ENCODE measurements around the gene PNISR. TPM values are rescaled to one million over a fixed set of nuclear protein-coding genes. Genes with fewer than 3 reads are reported as not detected.

Gene PNISR
- total and polyA plus RNA-seq, 2 of the 13 experiments (the other 11 are each of a cell fraction or from before 2014, with no cell fraction given), result 43.0 to 48.0 TPM

DNA sequence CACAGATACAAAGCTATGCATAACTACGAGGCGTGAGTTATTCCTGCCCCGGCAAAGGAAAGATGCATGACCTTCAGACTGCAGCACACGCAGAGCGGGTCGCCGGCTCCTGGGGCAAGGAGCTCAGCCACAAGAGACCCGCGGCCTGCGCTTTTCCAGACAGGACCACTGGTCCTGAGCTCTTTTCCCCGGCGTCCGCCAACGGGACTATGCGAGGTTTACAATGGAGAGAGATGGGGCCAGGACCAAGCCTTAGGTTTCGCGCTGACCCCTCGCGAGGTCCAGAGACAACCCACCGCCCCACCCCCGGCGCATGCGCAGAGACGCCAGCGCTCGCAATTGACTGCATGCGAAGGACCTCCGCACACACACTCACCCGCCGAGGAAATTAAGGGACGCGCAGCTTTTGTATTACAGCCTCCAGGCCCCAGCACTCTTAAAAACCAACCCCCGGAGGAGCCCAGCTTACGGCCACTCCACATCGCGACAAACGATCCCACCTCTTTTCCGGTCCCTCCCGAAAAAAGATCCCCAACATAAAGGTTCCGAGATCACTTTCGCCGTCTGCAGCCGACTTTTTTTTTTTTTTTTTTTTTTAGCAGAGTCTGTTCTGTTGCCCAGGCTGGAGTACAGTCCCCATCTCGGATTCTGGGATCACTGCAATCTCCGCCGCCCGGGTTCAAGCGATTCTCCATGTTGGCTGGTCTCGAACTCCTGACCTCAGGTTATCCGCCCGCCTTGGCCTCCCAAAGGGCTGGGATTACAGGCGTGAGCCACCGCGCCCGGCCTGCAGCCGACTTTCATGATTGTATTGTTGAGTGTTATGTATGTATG is 31.2 kb downstream of the PNISR start, which contains the start of gene COQ3 (continued):
- TF ChIP-seq, protein P1, sequence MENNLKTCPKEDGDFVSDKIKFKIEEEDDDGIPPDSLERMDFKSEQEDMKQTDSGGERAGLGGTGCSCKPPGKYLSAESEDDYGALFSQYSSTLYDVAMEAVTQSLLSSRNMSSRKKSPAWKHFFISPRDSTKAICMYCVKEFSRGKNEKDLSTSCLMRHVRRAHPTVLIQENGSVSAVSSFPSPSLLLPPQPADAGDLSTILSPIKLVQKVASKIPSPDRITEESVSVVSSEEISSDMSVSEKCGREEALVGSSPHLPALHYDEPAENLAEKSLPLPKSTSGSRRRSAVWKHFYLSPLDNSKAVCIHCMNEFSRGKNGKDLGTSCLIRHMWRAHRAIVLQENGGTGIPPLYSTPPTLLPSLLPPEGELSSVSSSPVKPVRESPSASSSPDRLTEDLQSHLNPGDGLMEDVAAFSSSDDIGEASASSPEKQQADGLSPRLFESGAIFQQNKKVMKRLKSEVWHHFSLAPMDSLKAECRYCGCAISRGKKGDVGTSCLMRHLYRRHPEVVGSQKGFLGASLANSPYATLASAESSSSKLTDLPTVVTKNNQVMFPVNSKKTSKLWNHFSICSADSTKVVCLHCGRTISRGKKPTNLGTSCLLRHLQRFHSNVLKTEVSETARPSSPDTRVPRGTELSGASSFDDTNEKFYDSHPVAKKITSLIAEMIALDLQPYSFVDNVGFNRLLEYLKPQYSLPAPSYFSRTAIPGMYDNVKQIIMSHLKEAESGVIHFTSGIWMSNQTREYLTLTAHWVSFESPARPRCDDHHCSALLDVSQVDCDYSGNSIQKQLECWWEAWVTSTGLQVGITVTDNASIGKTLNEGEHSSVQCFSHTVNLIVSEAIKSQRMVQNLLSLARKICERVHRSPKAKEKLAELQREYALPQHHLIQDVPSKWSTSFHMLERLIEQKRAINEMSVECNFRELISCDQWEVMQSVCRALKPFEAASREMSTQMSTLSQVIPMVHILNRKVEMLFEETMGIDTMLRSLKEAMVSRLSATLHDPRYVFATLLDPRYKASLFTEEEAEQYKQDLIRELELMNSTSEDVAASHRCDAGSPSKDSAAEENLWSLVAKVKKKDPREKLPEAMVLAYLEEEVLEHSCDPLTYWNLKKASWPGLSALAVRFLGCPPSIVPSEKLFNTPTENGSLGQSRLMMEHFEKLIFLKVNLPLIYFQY (CRISPR knock-in tag; IDR thresholded peaks at IDR 0.05; ENCODE audit: borderline replicate concordance), result no peak; the same call in 1 of the 2 replicates
- TF ChIP-seq, protein P2, sequence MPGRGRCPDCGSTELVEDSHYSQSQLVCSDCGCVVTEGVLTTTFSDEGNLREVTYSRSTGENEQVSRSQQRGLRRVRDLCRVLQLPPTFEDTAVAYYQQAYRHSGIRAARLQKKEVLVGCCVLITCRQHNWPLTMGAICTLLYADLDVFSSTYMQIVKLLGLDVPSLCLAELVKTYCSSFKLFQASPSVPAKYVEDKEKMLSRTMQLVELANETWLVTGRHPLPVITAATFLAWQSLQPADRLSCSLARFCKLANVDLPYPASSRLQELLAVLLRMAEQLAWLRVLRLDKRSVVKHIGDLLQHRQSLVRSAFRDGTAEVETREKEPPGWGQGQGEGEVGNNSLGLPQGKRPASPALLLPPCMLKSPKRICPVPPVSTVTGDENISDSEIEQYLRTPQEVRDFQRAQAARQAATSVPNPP (CRISPR knock-in tag; IDR thresholded peaks at IDR 0.05), result no peak
- TF ChIP-seq ZNF274 (CRISPR knock-in tag; IDR thresholded peaks at IDR 0.05) (0 out of 2 replicates have a peak, but pooled peaks have one; percentile 61), ARNTL (CRISPR knock-in tag; IDR thresholded peaks at IDR 0.05) (peak; percentile 38; the same call in 1 of the 2 replicates), RBAK (CRISPR knock-in tag; IDR thresholded peaks at IDR 0.05) (no peak), ZEB1 (IDR thresholded peaks at IDR 0.05; ENCODE audit: insufficient replicate concordance, low read depth) (no peak), RBM22 (optimal IDR thresholded peaks at IDR 0.05; ENCODE audit: low read length) (no peak), ZIK1 (CRISPR knock-in tag; IDR thresholded peaks at IDR 0.05; ENCODE audit: borderline replicate concordance, low read depth) (no peak), REPIN1 (CRISPR knock-in tag; IDR thresholded peaks at IDR 0.05; ENCODE audit: borderline replicate concordance, low read depth) (no peak), FOXP1 (IDR thresholded peaks at IDR 0.05) (no peak), FOXP1 (CRISPR knock-in tag; IDR thresholded peaks at IDR 0.05) (no peak), RAD51 (IDR thresholded peaks at IDR 0.05; ENCODE audit: borderline replicate concordance) (no peak), PCBP1 (IDR thresholded peaks at IDR 0.05; ENCODE audit: borderline replicate concordance, low read depth, low read length) (no peak), SALL2 (CRISPR knock-in tag; IDR thresholded peaks at IDR 0.05) (no peak), KDM3A (CRISPR knock-in tag; IDR thresholded peaks at IDR 0.05; ENCODE audit: low read depth) (no peak), NR1H2 (CRISPR knock-in tag; IDR thresholded peaks at IDR 0.05; ENCODE audit: borderline replicate concordance, low read depth) (no peak), HMGA1 (CRISPR knock-in tag; conservative IDR thresholded peaks at IDR 0.05) (no peak), ZFY (CRISPR knock-in tag; IDR thresholded peaks at IDR 0.05) (peak; percentile 93), POLR2G (IDR thresholded peaks at IDR 0.05; ENCODE audit: low read depth, low read length) (peak; percentile 96), ELF4 (CRISPR knock-in tag; IDR thresholded peaks at IDR 0.05; ENCODE audit: borderline replicate concordance) (no peak), ZNF335 (CRISPR knock-in tag; IDR thresholded peaks at IDR 0.05) (no peak), ZNF296 (CRISPR knock-in tag; conservative IDR thresholded peaks at IDR 0.05) (no peak), ZNF619 (CRISPR knock-in tag; IDR thresholded peaks at IDR 0.05) (no peak)
- TF ChIP-seq, protein P3, sequence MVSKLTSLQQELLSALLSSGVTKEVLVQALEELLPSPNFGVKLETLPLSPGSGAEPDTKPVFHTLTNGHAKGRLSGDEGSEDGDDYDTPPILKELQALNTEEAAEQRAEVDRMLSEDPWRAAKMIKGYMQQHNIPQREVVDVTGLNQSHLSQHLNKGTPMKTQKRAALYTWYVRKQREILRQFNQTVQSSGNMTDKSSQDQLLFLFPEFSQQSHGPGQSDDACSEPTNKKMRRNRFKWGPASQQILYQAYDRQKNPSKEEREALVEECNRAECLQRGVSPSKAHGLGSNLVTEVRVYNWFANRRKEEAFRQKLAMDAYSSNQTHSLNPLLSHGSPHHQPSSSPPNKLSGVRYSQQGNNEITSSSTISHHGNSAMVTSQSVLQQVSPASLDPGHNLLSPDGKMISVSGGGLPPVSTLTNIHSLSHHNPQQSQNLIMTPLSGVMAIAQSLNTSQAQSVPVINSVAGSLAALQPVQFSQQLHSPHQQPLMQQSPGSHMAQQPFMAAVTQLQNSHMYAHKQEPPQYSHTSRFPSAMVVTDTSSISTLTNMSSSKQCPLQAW (CRISPR knock-in tag; IDR thresholded peaks at IDR 0.05), result 0 out of 2 replicates have a peak, but pooled peaks have one; percentile 32
- TF ChIP-seq, protein P4, sequence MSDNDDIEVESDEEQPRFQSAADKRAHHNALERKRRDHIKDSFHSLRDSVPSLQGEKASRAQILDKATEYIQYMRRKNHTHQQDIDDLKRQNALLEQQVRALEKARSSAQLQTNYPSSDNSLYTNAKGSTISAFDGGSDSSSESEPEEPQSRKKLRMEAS (IDR thresholded peaks at IDR 0.05), result peak; percentile 36; the same call in 1 of the 2 replicates

Measured in HepG2 (cell line).